ENCODE results near the gene CACNA1F.

The CACNA1F gene

DNA sequence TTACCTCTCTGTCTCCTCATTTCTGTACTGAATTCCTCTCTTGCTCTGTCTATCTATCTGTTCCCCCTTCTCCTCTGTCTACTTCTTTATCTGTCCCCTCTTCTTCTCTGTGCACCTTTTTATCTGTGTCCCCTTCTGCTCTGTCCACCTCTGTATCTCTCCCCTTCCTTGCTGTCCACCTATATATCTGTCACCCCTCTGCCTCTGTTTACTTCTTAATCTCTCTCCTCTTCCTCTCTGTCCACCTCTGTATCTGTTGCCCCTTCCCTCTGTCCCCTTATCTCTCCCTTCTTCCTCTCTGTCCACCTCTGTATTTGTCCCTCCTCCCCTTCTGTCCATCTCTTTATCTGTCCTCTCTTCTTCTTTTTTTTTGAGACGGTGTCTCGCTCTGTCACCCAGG lies 11.1 kb upstream of the CACNA1F start:
- Histone ChIP-seq H3K36me3 (ENCODE audit: low read length) (no peaks in the 10 kb centered on the region), H2AFZ (ENCODE audit: low read depth, low read length, severe bottlenecking) (no peak overlapping the region), H3K9ac (ENCODE audit: low read length) (no peak overlapping the region), H3K4me2 (ENCODE audit: low read depth, low read length, poor library complexity, severe bottlenecking) (no peak overlapping the region), H3K9me3 (ENCODE audit: insufficient read depth, low read length) (no peaks in the 10 kb centered on the region), H3F3A (ENCODE audit: insufficient read depth) (no peaks in the 10 kb centered on the region), H3K9me2 (replicated peaks; ENCODE audit: insufficient read depth, low read length) (no peaks in the 10 kb centered on the region), H3K4me3 (ENCODE audit: insufficient read depth, low read length, poor library complexity, severe bottlenecking) (no peak overlapping the region), H3K27me3 (ENCODE audit: low read length) (no peaks in the 10 kb centered on the region), H3K27ac (ENCODE audit: low read depth, low read length) (no peak overlapping the region), H3K79me2 (ENCODE audit: insufficient read depth, low read length) (no peaks in the 10 kb centered on the region), H4K20me1 (ENCODE audit: low read depth, low read length) (no peaks in the 10 kb centered on the region)
- no peak for TF ChIP-seq EZH2phosphoT487 (conservative IDR thresholded peaks at IDR 0.05; ENCODE audit: low read length)
- TF ChIP-seq, protein P1, sequence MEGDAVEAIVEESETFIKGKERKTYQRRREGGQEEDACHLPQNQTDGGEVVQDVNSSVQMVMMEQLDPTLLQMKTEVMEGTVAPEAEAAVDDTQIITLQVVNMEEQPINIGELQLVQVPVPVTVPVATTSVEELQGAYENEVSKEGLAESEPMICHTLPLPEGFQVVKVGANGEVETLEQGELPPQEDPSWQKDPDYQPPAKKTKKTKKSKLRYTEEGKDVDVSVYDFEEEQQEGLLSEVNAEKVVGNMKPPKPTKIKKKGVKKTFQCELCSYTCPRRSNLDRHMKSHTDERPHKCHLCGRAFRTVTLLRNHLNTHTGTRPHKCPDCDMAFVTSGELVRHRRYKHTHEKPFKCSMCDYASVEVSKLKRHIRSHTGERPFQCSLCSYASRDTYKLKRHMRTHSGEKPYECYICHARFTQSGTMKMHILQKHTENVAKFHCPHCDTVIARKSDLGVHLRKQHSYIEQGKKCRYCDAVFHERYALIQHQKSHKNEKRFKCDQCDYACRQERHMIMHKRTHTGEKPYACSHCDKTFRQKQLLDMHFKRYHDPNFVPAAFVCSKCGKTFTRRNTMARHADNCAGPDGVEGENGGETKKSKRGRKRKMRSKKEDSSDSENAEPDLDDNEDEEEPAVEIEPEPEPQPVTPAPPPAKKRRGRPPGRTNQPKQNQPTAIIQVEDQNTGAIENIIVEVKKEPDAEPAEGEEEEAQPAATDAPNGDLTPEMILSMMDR (IDR thresholded peaks at IDR 0.05; ENCODE audit: insufficient read depth, low read length, poor library complexity, severe bottlenecking), result no peak

DNA sequence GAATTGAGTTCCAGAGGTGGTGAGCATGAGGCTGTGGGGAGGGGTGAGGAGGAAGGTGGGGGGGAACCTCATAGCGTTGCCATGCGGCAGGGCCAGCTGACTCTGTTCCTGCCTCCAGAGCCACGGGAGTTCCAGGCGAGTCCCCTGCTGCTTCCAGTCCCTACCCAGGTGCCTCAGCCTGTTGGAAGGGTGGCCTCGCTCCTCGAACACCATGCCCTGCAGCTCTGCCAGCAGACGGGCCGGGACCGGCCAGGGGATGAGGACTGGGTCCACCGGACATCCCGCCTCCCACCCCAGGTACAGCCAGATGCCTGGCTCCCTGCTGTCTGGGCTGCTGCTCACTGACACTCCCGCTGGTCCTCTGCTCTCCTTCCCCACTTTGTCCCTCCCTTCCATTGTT lies 10.0 kb upstream of the CACNA1F start:
- Histone ChIP-seq H3K4me2 (ENCODE audit: low read depth, low read length, poor library complexity, severe bottlenecking) (no peak overlapping the region), H3K9me3 (ENCODE audit: insufficient read depth, low read length) (no peaks in the 10 kb centered on the region), H3K9me2 (replicated peaks; ENCODE audit: insufficient read depth, low read length) (no peaks in the 10 kb centered on the region), H2AFZ (ENCODE audit: low read depth, low read length, severe bottlenecking) (no peak overlapping the region), H3K27ac (ENCODE audit: low read depth, low read length) (no peak overlapping the region), H3K4me3 (ENCODE audit: insufficient read depth, low read length, poor library complexity, severe bottlenecking) (no peak overlapping the region), H3K79me2 (ENCODE audit: insufficient read depth, low read length) (no peaks in the 10 kb centered on the region), H3K36me3 (ENCODE audit: low read length) (no peaks in the 10 kb centered on the region), H4K20me1 (ENCODE audit: low read depth, low read length) (no peaks in the 10 kb centered on the region), H3K27me3 (ENCODE audit: low read length) (no peaks in the 10 kb centered on the region), H3F3A (ENCODE audit: insufficient read depth) (no peaks in the 10 kb centered on the region), H3K9ac (ENCODE audit: low read length) (no peak overlapping the region)
- TF ChIP-seq, protein P1 (IDR thresholded peaks at IDR 0.05; ENCODE audit: insufficient read depth, low read length, poor library complexity, severe bottlenecking), result no peak
- TF ChIP-seq EZH2phosphoT487 (conservative IDR thresholded peaks at IDR 0.05; ENCODE audit: low read length), result no peak

DNA sequence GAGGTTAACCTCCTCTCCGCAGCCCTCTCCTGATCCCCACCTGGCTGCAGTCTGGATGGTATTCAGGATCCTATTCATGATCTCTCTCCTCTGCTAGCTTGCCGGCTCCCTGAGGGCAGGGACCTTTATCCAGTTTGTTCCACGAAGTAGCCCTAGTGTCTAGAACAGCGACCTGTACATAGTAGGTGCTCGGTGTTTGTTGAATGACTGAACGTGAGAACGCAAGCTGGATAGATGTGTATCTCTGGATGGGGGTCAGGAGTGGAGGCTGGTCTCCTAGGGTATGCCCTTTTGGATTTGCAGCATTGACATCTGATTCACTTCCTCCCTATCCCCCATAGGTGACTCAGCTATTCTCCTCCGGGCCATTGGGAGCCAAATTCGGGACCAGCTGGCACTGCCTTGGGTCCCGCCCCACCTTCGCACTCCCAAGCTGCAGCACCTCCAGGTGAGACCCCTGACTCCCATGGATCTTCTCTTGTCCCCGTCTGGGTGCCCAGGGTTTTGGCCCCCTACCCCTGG lies 9.5 kb upstream of the CACNA1F start:
- H3K4me3 ChIP-seq (ENCODE audit: insufficient read depth, low read length, poor library complexity, severe bottlenecking), result no peak overlapping the region
- H2AFZ ChIP-seq (ENCODE audit: low read depth, low read length, severe bottlenecking), result no peak overlapping the region
- no peaks in the 10 kb centered on the region for H3K9me3 ChIP-seq (ENCODE audit: insufficient read depth, low read length)
- no peak for TF ChIP-seq EZH2phosphoT487 (conservative IDR thresholded peaks at IDR 0.05; ENCODE audit: low read length)
- TF ChIP-seq, protein P1 (IDR thresholded peaks at IDR 0.05; ENCODE audit: insufficient read depth, low read length, poor library complexity, severe bottlenecking), result no peak
- H3F3A ChIP-seq (ENCODE audit: insufficient read depth), result no peaks in the 10 kb centered on the region
- H4K20me1 ChIP-seq (ENCODE audit: low read depth, low read length), result no peaks in the 10 kb centered on the region
- H3K4me2 ChIP-seq (ENCODE audit: low read depth, low read length, poor library complexity, severe bottlenecking), result no peak overlapping the region
- H3K79me2 ChIP-seq (ENCODE audit: insufficient read depth, low read length), result no peaks in the 10 kb centered on the region
- H3K9me2 ChIP-seq (replicated peaks; ENCODE audit: insufficient read depth, low read length), result no peaks in the 10 kb centered on the region
- no peak overlapping the region for H3K9ac ChIP-seq (ENCODE audit: low read length)
- H3K27ac ChIP-seq (ENCODE audit: low read depth, low read length), result no peak overlapping the region
- H3K36me3 ChIP-seq (ENCODE audit: low read length), result no peaks in the 10 kb centered on the region
- no peaks in the 10 kb centered on the region for H3K27me3 ChIP-seq (ENCODE audit: low read length)

Data from SU-DHL-6 (cell line).